Ovary (tissue), 9 donors: ENCODE results near the gene TSBP1. TPM values are rescaled to one million over a fixed set of nuclear protein-coding genes. Genes with fewer than 3 reads are reported as not detected.

Experiments used
- DNase-seq, 5 donors: peaks; one replicate each; pipeline ENCODE4 v3.0.0-alpha.2; 2019 to 2020
- H3K27ac ChIP-seq, 2 donors: fragments of 200-600 bp; one replicate each; pipeline versions ENCODE4 v1.5.1 to v1.8.0; 2019 to 2022
- H3K27me3 ChIP-seq: fragments of 200-600 bp; one replicate; pipeline ENCODE4 v1.8.0; 2022
- H3K36me3 ChIP-seq: fragments of 200-600 bp; sonication (generic); one replicate; pipeline ENCODE4 v1.5.1; 2019
- H3K4me1 ChIP-seq: one replicate; pipeline ENCODE4 v1.8.1; 2013; ENCODE audit warnings: mild to moderate bottlenecking, moderate library complexity; ENCODE audit not compliant: insufficient read depth
- H3K4me3 ChIP-seq: fragments of 200-600 bp; sonication (generic); one replicate; pipeline ENCODE4 v1.5.1; 2017
- H3K9me3 ChIP-seq, 2 donors: fragments of 200-600 bp in 1 of 2; sonication (generic) in 1 of 2; one replicate each; pipeline versions ENCODE4 v1.5.1 to v1.8.1; 2013 to 2019; ENCODE audit warnings: mild to moderate bottlenecking in 1 of 2, moderate library complexity in 1 of 2
- CTCF ChIP-seq, 3 donors: fragments of 450-650 bp in 2 of 3; fragments of 200-600 bp in 1 of 3; IDR thresholded peaks; one replicate each; pipeline versions ENCODE4 v1.5.1 to v1.8.0; 2016 to 2022; ENCODE audit warnings: antibody characterized with exemption in 3 of 3, mild to moderate bottlenecking in 1 of 3
- EP300 ChIP-seq: sonication (generic); formaldehyde crosslinking; IDR thresholded peaks from one replicate; pipeline ENCODE4 v1.6.1; 2017; ENCODE audit warnings: antibody characterized with exemption
- POLR2A ChIP-seq: fragments of 450-650 bp; IDR thresholded peaks from one replicate; pipeline ENCODE4 v1.6.1; 2017; ENCODE audit warnings: antibody characterized with exemption, mild to moderate bottlenecking, moderate library complexity
- WGBS, 3 donors: extraction: QIAGEN DNeasy Blood & Tissue Kit in 1 of 3; methylation state at CpG; one replicate each; pipeline versions ENCODE4 v1.1.5 to v1.1.7; 2013 to 2017; 5-methylcytosine and 5-hydroxymethylcytosine counted together
- intact Hi-C, 4 donors: fragments of 100-400 bp; cut with DNase I; formaldehyde crosslinking; loops; one replicate each; pipeline versions ENCODE4 v1.11.0 to v1.15.1; 2022 to 2023
- polyA plus RNA-seq, 2 donors: library from polyadenylated mRNA; stranded (reverse); fragments of 200-250 nt in 1 of 2; fragments of 350-450 nt in 1 of 2; fragmentation: Illumina TruSeq in 1 of 2; extraction: RNeasy Lipid Tissue Mini Kit (QIAGEN cat#74804) in 1 of 2; gene quantifications; one replicate each; pipeline ENCODE4 v1.2.3, GENCODE V29; 2013 to 2014
- total RNA-seq, 7 donors: library from RNA; depleted of rRNA in 2 of 7; stranded (reverse); fragments of >200 nt in 2 of 7; fragmentation: NEBNext Ultra II Directional in 3 of 7; extraction: Animal tissue kit (Norgen Biotek cat#: 25700) in 3 of 7; gene quantifications; one replicate each; pipeline versions ENCODE4 v1.1.0 to v1.2.4, GENCODE V29; 2016 to 2023
- donor health status: DM: no; HTN: no; CAD: no; lungs with moderate emphysema.
- donor health status: DM: no; HTN: no; CAD: no.
- donor health status: Bipolar disorder and iron deficiency.
- donor health status: DM: yes; HTN: yes; CAD: no.
- donor health status: DM: no; HTN: no; CAD: no.
- donor health status: DM: yes; HTN: yes; CAD: no.

TSBP1 gene
- total and polyA plus RNA-seq, 9 donors: not detected

GRCh38 chr6:32386040-32386439 lies 14.3 kb upstream of the TSBP1 start:
- intact Hi-C loops: no loop called here
- Histone ChIP-seq H3K9me3 (no peaks in the 10 kb centered on the region), H3K27ac (no peak overlapping the region), H3K27me3 (no peaks in the 10 kb centered on the region), H3K36me3 (no peaks in the 10 kb centered on the region), H3K4me3 (no peak overlapping the region), H3K4me1 (no peaks in the 10 kb centered on the region)
- TF ChIP-seq CTCF (IDR thresholded peaks at IDR 0.05): no peak
- no peak for TF ChIP-seq POLR2A
- no peak for TF ChIP-seq EP300
- WGBS, 3 donors: 91 to 100% (median 100%) methylated on average over 1 of the region's 1 CpG
- DNase-seq: no peak

- intact Hi-C loops: no loop called here
- no peaks in the 10 kb centered on the region for H3K36me3 ChIP-seq
- TF ChIP-seq EP300: no peak
- TF ChIP-seq CTCF (IDR thresholded peaks at IDR 0.05): no peak
- TF ChIP-seq POLR2A: no peak
- no peak overlapping the region for H3K4me3 ChIP-seq
- H3K9me3 ChIP-seq: no peaks in the 10 kb centered on the region
- H3K27me3 ChIP-seq: no peaks in the 10 kb centered on the region
- no peaks in the 10 kb centered on the region for H3K4me1 ChIP-seq
- 22 to 50% (median 33%) methylated on average over 1 of the region's 1 CpG for WGBS, 3 donors
- no peak for DNase-seq
- no peak overlapping the region for H3K27ac ChIP-seq
These were observed 11.2 kb upstream of the TSBP1 start for GRCh38 chr6:32382757-32383420.

GRCh38 chr6:32379545-32379944 lies 7.8 kb upstream of the TSBP1 start:
- intact Hi-C loops: no loop called here
- Histone ChIP-seq H3K36me3 (no peaks in the 10 kb centered on the region), H3K4me1 (no peaks in the 10 kb centered on the region), H3K27ac (no peak overlapping the region), H3K4me3 (no peak overlapping the region), H3K9me3 (no peaks in the 10 kb centered on the region), H3K27me3 (no peaks in the 10 kb centered on the region)
- TF ChIP-seq CTCF (IDR thresholded peaks at IDR 0.05) (no peak), POLR2A (no peak), EP300 (no peak)
- 34 to 37% (median 34%) methylated on average over 2 of the region's 2 CpGs for WGBS, 3 donors
- no peak for DNase-seq

- WGBS, 3 donors: 91 to 96% (median 94%) methylated on average over 7 of the region's 7 CpGs
- H3K4me3 ChIP-seq: no peak overlapping the region
- no peak for TF ChIP-seq CTCF (IDR thresholded peaks at IDR 0.05)
- no peak for TF ChIP-seq POLR2A
- TF ChIP-seq EP300: no peak
- intact Hi-C loops: loop anchor here in 1 of 4 donors (2.0 kb wide), 1 partner anchor 37 kb away; no protein-coding TSS in a partner anchor
- no peak for DNase-seq
- no peaks in the 10 kb centered on the region for H3K27me3 ChIP-seq
- no peak overlapping the region for H3K27ac ChIP-seq
- H3K36me3 ChIP-seq: no peaks in the 10 kb centered on the region
- H3K9me3 ChIP-seq: no peaks in the 10 kb centered on the region
- H3K4me1 ChIP-seq: no peaks in the 10 kb centered on the region
These were observed 4.2 kb upstream of the TSBP1 start for GRCh38 chr6:32375739-32376529.
